ENCODE data around the gene PLCD3.

PLCD3 gene

DNA sequence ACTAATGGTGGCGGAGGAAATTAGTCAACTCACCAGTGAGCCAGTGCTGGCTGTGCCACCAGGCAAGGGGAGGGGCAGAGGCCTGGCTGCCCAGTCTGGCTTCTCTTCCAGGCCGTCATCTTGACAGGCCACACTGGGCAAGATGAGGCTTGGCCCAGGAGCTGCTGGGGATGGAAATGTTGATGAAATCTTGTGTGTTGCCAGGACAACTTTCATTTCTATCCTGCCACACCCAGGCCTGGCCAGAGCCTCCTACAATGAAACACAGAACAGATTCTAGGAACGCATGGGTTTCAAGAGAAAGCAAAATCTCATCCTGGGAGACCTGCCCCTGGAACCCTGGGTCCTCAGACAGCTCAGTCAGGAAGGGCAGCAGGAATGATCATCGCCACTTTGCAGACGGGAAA, 38.6 kb upstream of the PLCD3 start:
- peaks cover 17% of the 10 kb centered on the region for H3K4me1 ChIP-seq (ENCODE audit: control insufficient read depth, low read length)
- H3F3A ChIP-seq (ENCODE audit: control insufficient read depth, insufficient read depth), result no peaks in the 10 kb centered on the region
- peaks cover 5% of the 10 kb centered on the region; the same call in 1 of the 2 replicates for H3K27me3 ChIP-seq (ENCODE audit: control insufficient read depth, low read length)
- no peaks in the 10 kb centered on the region for H4K20me1 ChIP-seq (ENCODE audit: control insufficient read depth, insufficient read depth, low read depth, low read length)
- H3K27ac ChIP-seq (ENCODE audit: low read depth, low read length), result no peak overlapping the region
- H3K4me2 ChIP-seq (ENCODE audit: low read length), result no peak overlapping the region
- no peaks in the 10 kb centered on the region for H3K9me2 ChIP-seq (replicated peaks; ENCODE audit: control insufficient read depth, low read length)
- no peaks in the 10 kb centered on the region for H3K79me2 ChIP-seq (ENCODE audit: control insufficient read depth, low read length)
- H3K4me3 ChIP-seq (ENCODE audit: low read length), result no peak overlapping the region
- TF ChIP-seq, protein P1, sequence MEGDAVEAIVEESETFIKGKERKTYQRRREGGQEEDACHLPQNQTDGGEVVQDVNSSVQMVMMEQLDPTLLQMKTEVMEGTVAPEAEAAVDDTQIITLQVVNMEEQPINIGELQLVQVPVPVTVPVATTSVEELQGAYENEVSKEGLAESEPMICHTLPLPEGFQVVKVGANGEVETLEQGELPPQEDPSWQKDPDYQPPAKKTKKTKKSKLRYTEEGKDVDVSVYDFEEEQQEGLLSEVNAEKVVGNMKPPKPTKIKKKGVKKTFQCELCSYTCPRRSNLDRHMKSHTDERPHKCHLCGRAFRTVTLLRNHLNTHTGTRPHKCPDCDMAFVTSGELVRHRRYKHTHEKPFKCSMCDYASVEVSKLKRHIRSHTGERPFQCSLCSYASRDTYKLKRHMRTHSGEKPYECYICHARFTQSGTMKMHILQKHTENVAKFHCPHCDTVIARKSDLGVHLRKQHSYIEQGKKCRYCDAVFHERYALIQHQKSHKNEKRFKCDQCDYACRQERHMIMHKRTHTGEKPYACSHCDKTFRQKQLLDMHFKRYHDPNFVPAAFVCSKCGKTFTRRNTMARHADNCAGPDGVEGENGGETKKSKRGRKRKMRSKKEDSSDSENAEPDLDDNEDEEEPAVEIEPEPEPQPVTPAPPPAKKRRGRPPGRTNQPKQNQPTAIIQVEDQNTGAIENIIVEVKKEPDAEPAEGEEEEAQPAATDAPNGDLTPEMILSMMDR (IDR thresholded peaks at IDR 0.05; ENCODE audit: low read depth, low read length, poor library complexity, severe bottlenecking), result no peak
- no peaks in the 10 kb centered on the region for H3K9me3 ChIP-seq (ENCODE audit: control insufficient read depth, insufficient read depth, low read length)
- H3K36me3 ChIP-seq (ENCODE audit: control insufficient read depth, low read length), result no peaks in the 10 kb centered on the region

DNA sequence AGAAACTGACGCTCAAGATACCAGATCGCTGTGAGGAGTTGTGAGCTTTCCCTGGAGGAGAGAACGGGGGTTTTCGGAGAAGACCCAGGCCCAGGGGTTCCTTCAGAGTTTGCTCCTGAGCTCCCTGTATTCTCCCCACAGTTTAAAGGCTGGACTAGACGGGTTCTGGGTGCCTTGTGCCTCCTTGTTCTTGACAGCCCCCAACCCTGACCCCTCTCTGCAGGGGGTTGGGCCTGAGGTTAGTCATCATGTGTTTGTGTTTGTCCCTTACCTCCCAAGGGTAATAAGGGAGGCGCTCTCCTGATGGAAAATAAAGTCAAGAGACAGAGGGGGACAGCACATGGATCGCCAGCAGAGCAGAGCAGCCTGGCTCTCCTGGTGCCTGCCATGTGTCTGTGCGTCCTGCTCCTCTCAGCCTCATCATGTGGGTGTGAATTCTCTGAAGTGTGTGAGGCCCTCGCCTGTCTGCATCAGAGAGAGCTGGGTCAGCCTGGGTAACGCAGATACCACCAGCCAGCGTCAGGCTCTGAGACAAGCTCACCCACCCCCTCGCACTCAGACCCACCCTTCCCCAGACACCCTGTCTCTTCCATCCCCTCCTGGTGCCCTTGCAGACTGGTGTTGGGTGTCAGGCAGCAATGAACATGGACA, 38.1 kb upstream of the PLCD3 start:
- TF ChIP-seq, protein P1 (IDR thresholded peaks at IDR 0.05; ENCODE audit: low read depth, low read length, poor library complexity, severe bottlenecking), result no peak
- no peak for TF ChIP-seq EZH2phosphoT487 (IDR thresholded peaks at IDR 0.05; ENCODE audit: borderline replicate concordance, low read length)
- peaks cover 17% of the 10 kb centered on the region for H3K4me1 ChIP-seq (ENCODE audit: control insufficient read depth, low read length)
- H3F3A ChIP-seq (ENCODE audit: control insufficient read depth, insufficient read depth), result no peaks in the 10 kb centered on the region
- no peak overlapping the region for H3K27ac ChIP-seq (ENCODE audit: low read depth, low read length)
- H3K27me3 ChIP-seq (ENCODE audit: control insufficient read depth, low read length), result no peaks in the 10 kb centered on the region
- H3K4me2 ChIP-seq (ENCODE audit: low read length), result no peak overlapping the region
- no peaks in the 10 kb centered on the region for H4K20me1 ChIP-seq (ENCODE audit: control insufficient read depth, insufficient read depth, low read depth, low read length)
- no peak overlapping the region for H3K4me3 ChIP-seq (ENCODE audit: low read length)
- no peaks in the 10 kb centered on the region for H3K79me2 ChIP-seq (ENCODE audit: control insufficient read depth, low read length)
- H3K9me3 ChIP-seq (ENCODE audit: control insufficient read depth, insufficient read depth, low read length), result no peaks in the 10 kb centered on the region
- no peaks in the 10 kb centered on the region for H3K36me3 ChIP-seq (ENCODE audit: control insufficient read depth, low read length)
- H3K9me2 ChIP-seq (replicated peaks; ENCODE audit: control insufficient read depth, low read length), result no peaks in the 10 kb centered on the region

DNA sequence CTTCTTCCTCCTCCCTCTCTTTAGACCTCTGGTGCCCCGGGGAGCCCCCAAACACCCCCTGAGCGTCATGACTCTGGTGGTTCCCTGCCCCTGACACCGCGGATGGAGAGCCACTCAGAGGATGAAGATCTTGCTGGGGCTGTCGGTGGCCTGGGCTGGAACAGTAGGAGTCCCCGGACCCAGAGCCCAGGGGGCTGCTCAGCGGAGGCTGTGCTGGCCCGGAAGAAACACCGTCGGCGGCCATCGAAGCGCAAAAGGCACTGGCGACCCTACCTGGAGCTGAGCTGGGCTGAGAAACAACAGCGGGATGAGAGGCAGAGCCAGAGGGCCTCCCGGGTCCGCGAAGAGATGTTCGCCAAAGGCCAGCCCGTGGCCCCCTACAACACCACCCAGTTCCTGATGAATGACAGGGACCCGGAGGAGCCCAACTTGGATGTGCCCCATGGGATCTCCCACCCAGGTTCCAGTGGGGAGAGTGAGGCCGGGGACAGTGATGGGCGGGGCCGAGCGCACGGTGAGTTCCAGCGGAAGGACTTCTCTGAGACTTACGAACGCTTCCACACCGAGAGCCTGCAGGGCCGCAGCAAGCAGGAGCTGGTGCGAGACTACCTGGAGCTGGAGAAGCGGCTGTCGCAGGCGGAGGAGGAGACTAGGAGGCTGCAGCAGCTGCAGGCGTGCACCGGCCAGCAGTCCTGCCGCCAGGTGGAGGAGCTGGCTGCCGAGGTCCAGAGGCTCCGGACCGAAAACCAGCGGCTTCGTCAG, 36.9 kb upstream of the PLCD3 start:
- H3K4me2 ChIP-seq (ENCODE audit: low read length), result no peak overlapping the region
- no peaks in the 10 kb centered on the region for H3K79me2 ChIP-seq (ENCODE audit: control insufficient read depth, low read length)
- H3K9me2 ChIP-seq (replicated peaks; ENCODE audit: control insufficient read depth, low read length), result no peaks in the 10 kb centered on the region
- no peaks in the 10 kb centered on the region for H4K20me1 ChIP-seq (ENCODE audit: control insufficient read depth, insufficient read depth, low read depth, low read length)
- peaks cover 17% of the 10 kb centered on the region for H3K4me1 ChIP-seq (ENCODE audit: control insufficient read depth, low read length)
- no peak overlapping the region for H3K27ac ChIP-seq (ENCODE audit: low read depth, low read length)
- TF ChIP-seq, protein P1 (IDR thresholded peaks at IDR 0.05; ENCODE audit: low read depth, low read length, poor library complexity, severe bottlenecking), result no peak
- TF ChIP-seq EZH2phosphoT487 (IDR thresholded peaks at IDR 0.05; ENCODE audit: borderline replicate concordance, low read length), result no peak
- H3K27me3 ChIP-seq (ENCODE audit: control insufficient read depth, low read length), result no peaks in the 10 kb centered on the region
- H3K4me3 ChIP-seq (ENCODE audit: low read length), result no peak overlapping the region
- H3K9me3 ChIP-seq (ENCODE audit: control insufficient read depth, insufficient read depth, low read length), result no peaks in the 10 kb centered on the region
- H3F3A ChIP-seq (ENCODE audit: control insufficient read depth, insufficient read depth), result no peaks in the 10 kb centered on the region
- H3K36me3 ChIP-seq (ENCODE audit: control insufficient read depth, low read length), result no peaks in the 10 kb centered on the region

Data from DOHH2 (cell line).